D721Med (cell line): ENCODE results near the gene PLA2G7.
A peak's percentile ranks its signal among the peaks of the same experiment; 100 is the strongest.

Source experiments
- DNase-seq: peaks from one replicate; pipeline ENCODE4 v3.0.0; 2011; ENCODE audit warnings: low spot score; ENCODE audit not compliant: insufficient read length
- FAIRE-seq: peaks from 2 replicates; lab custom pipeline; 2011; peaks lifted over from hg19 to GRCh38; lab: Jason Lieb, UNC
- TF ChIP-seq, protein P1 (sequence below): IDR thresholded peaks from 2 replicates; pipeline ENCODE4 v1.5.1; 2012; ENCODE audit warnings: mild to moderate bottlenecking, control low read depth; ENCODE audit not compliant: insufficient read depth; ENCODE audit errors: missing control alignments

PLA2G7 gene

DNA sequence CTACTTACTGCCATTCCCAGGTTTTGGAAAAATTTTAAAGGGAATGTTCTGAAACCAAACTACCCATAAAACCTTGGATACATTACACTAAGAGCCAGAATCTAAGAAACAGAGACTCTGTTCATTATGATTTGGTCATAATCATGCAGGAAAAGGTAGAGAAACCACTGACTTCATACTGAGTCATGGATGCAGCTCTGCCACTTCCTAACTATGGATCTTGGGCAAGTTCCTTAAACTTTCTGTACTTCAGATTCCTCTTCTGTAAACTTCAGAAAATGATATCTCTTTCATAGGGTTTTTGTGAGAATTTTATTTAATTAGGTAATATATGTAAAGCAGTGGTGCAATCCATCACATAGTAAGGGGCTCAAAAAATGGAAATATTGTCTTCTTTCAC is 20.0 kb downstream of the PLA2G7 start:
- no peak for DNase-seq
- TF ChIP-seq, protein P1, sequence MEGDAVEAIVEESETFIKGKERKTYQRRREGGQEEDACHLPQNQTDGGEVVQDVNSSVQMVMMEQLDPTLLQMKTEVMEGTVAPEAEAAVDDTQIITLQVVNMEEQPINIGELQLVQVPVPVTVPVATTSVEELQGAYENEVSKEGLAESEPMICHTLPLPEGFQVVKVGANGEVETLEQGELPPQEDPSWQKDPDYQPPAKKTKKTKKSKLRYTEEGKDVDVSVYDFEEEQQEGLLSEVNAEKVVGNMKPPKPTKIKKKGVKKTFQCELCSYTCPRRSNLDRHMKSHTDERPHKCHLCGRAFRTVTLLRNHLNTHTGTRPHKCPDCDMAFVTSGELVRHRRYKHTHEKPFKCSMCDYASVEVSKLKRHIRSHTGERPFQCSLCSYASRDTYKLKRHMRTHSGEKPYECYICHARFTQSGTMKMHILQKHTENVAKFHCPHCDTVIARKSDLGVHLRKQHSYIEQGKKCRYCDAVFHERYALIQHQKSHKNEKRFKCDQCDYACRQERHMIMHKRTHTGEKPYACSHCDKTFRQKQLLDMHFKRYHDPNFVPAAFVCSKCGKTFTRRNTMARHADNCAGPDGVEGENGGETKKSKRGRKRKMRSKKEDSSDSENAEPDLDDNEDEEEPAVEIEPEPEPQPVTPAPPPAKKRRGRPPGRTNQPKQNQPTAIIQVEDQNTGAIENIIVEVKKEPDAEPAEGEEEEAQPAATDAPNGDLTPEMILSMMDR: no peak
- no peak for FAIRE-seq

DNA sequence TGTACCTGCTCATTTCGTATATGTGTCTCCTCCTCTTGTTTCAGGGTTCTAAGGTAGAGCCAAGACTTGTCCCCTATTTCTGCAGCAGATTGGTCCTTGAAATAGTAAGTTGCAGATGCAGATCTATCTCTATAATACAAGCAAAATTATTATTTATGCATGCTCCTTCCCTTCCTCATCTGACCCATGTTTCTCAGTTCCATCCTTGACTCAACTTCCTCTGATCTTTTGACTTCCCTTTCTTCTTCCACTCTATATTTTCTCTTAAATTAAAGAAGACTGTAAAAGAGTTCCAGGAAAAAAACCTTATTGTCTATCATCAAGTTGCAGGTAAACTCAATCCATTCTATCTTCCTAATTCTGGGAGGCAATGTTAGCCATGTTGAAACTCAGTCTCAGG is 23.7 kb downstream of the PLA2G7 start:
- FAIRE-seq (no peak), DNase-seq (no peak)
- TF ChIP-seq, protein P1: no peak

DNA sequence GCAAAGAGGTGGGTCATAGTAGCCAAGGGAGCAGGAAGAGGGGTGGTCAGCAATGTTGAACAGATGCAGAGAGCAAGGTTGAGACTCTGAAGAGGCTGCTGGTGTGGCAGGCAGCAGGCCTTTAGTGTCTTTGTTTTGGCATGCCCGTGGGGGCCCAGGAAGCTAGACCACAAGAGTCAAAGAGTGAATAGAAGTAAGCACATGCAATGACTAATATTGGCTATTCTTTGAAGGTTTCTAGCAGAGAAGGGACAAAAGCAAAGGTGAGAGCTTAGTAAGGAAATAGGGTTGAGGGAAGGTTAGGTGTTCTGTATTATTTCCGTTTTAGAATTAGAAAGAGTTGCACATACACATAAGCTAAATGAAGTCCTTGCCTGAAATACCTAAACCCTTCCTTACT is 28.7 kb downstream of the PLA2G7 start:
- DNase-seq: no peak
- TF ChIP-seq, protein P1: no peak
- FAIRE-seq: no peak

DNA sequence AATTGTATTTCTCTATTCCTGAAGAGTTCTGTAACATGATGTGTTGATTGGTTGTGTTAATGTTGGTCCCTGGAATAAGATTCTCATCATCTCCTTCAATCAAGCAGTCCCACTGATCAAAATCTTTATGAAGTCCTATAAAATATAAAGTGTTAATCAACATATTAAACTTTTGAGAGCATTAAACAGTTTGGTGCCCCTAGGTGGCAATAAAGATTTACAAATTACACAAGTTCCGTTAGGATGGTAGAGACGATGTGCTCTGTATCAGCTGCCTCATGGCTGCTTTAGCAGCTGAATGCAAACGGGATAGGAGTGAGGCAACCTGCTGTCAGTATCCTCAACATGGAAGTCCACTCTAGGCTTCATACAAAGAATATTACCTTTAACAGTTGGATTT is 30.6 kb downstream of the PLA2G7 start:
- DNase-seq (no peak), FAIRE-seq (no peak)
- TF ChIP-seq, protein P1: peak; percentile 48

DNA sequence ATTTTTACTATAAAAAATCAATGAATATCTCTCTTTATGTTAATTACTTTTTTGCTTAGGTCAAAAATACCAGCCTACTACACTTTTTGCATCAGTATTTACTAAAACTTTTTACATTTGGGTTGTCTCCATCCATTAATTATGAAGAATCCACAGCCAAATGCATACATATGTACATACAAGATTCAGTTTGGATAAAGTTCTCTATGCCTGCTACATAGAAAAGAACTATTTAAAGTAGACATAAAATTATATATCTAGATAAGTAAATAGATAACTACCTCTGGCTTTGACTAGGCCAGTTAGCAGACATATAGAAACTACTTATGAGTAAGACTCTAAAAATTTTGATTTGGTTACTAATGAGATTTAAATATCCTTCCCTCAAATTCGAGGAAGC is 35.2 kb downstream of the PLA2G7 start:
- FAIRE-seq (no peak), DNase-seq (no peak)
- TF ChIP-seq, protein P1: no peak

DNA sequence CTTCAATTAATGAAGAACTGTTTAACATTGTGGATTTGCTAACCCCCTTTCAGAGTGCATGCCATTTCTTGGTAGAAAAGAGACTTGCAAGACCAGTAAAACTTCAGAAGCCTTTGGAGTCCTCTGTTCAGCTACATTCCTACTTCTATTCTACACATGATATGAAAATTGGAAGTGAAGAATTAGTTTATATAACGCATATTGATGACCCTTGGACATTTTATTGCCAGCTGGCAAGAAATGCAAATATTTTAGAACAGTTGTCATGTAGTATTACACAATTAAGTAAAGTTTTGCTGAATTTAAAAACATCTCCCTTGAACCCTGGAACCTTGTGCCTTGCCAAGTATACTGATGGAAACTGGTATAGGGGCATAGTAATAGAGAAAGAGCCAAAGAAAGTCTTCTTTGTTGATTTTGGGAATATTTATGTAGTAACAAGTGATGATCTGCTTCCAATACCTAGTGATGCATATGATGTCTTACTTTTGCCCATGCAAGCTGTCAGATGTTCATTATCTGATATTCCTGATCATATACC is 44.2 kb downstream of the PLA2G7 start:
- TF ChIP-seq, protein P1: no peak

DNA sequence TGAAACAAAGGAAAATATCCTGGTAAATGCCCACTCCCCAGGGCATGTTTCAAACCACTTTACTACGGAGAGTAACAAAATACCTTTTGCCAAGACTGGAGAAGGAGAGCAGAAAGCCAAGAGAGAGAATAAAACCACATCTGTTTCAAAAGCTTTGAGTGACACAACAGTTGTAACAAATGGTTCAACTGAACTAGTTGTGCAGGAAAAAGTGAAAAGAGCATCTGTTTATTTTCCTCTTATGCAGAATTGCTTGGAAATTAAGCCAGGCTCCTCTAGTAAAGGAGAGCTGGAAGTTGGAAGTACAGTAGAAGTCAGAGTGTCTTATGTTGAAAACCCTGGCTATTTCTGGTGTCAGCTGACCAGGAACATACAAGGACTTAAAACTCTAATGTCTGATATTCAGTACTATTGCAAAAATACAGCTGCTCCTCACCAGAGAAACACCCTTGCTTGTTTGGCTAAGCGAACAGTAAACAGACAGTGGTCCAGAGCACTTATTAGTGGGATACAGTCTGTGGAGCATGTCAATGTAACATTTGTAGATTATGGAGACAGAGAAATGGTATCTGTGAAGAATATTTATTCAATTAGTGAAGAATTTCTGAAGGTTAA is 44.9 kb downstream of the PLA2G7 start:
- TF ChIP-seq, protein P1: no peak
- DNase-seq: no peak
- no peak for FAIRE-seq

More for the DNA sequence above, 44.2 kb downstream of the PLA2G7 start:
- DNase-seq (no peak), FAIRE-seq (no peak)
